Small intestine (tissue), 7 donors: ENCODE results near the gene CAPN9. TPM values are rescaled to one million over a fixed set of nuclear protein-coding genes. Genes with fewer than 3 reads are reported as not detected.

Source experiments
- DNase-seq, 2 donors: peaks; one replicate each; pipeline versions ENCODE4 v3.0.0 to v3.0.0-alpha.2; 2013
- FAIRE-seq: peaks from 2 replicates; lab custom pipeline; 2012; peaks lifted over from hg19 to GRCh38; lab: Jason Lieb, UNC
- H3K27ac ChIP-seq, 3 donors: one replicate each; pipeline ENCODE4 v1.5.1; 2013; ENCODE audit warnings: low read length in 2 of 3, mild to moderate bottlenecking in 2 of 3, control low read depth in 1 of 3, inconsistent platforms in 1 of 3, low read depth in 1 of 3, moderate library complexity in 1 of 3
- H3K27me3 ChIP-seq, 3 donors: one replicate each; pipeline ENCODE4 v1.6.1; 2013; ENCODE audit warnings: low read length in 3 of 3, inconsistent platforms in 1 of 3; ENCODE audit not compliant: control insufficient read depth in 3 of 3, insufficient read depth in 3 of 3
- H3K36me3 ChIP-seq, 3 donors: one replicate each; pipeline ENCODE4 v1.6.1; 2013; ENCODE audit warnings: low read length in 3 of 3, inconsistent platforms in 1 of 3, low read depth in 1 of 3, mild to moderate bottlenecking in 1 of 3, moderate library complexity in 1 of 3; ENCODE audit not compliant: control insufficient read depth in 3 of 3, insufficient read depth in 2 of 3
- H3K4me1 ChIP-seq, 3 donors: one replicate each; pipeline ENCODE4 v1.6.1; 2013; ENCODE audit warnings: low read length in 2 of 3, inconsistent platforms in 1 of 3, low read depth in 1 of 3, mild to moderate bottlenecking in 1 of 3, moderate library complexity in 1 of 3; ENCODE audit not compliant: control insufficient read depth in 3 of 3, insufficient read depth in 2 of 3
- H3K4me3 ChIP-seq, 3 donors: one replicate each; pipeline ENCODE4 v1.5.1; 2013; ENCODE audit warnings: low read length in 3 of 3, control low read depth in 1 of 3, inconsistent platforms in 1 of 3, low read depth in 1 of 3, mild to moderate bottlenecking in 1 of 3, moderate library complexity in 1 of 3
- H3K9me3 ChIP-seq, 2 donors: one replicate each; pipeline ENCODE4 v1.6.1; 2013; ENCODE audit warnings: low read depth in 1 of 2, low read length in 1 of 2; ENCODE audit not compliant: control insufficient read depth in 2 of 2, insufficient read depth in 1 of 2
- WGBS, 3 donors: extraction: QIAGEN DNeasy Blood & Tissue Kit; methylation state at CpG; one replicate each; pipeline ENCODE4 v1.1.7; 2013; 5-methylcytosine and 5-hydroxymethylcytosine counted together
- polyA plus RNA-seq, 4 donors: library from polyadenylated mRNA; stranded (reverse) in 3 of 4; unstranded in 1 of 4; fragments of 200-250 nt in 3 of 4; fragments of 120-200 nt in 1 of 4; gene quantifications; one replicate each; pipeline versions ENCODE4 v1.2.1 to v1.2.3, GENCODE V29; 2013
- donor health status: healthy with polysubstance abuse.
- donor health status: control.
- donor health status: control.
- donor health status: Bipolar disorder and iron deficiency.
- donor health status: healthy.

CAPN9 gene
- polyA plus RNA-seq, 4 donors: 2.6 to 31.1 (median 16.1) TPM

DNA sequence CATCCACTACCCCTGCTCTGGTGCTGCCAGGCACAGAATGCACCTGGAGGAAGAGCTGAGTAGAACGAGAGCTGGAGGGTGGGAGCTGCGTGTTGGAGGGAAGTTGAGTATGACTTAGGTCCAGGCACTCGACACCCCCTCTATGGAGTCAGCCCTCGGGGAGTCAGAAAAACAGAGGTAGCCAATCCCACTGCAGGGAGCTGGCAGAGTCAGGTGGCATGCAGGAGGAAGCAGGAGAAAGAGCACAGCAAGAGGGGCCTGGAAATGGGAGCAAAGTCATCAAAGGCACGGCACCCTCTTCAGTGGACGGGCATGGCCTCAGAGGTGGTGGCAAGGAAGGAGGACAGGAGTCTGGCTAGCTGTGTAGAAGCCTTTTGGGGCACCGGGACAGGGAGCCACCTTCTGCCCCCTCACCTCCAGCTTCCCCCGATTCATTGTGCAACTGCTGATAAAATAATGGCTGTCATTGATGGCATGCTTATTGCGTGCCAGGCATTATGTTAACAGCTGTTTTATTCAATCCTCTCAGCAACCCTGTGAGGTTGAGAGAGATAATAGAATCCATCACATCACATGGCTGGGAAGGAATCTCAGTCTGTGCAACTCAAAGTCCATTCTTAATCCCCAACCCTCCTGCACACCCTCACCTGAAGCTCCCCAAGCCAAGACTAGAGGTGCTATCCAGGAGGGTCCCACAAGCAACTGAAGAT is 79.1 kb downstream of the CAPN9 start:
- Histone ChIP-seq H3K9me3 (no peaks in the 10 kb centered on the region), H3K36me3 (no peaks in the 10 kb centered on the region), H3K4me3 (no peak overlapping the region), H3K4me1 (peaks cover 4 to 33% (median 4%) of the 10 kb centered on the region in 3 donors), H3K27me3 (no peaks in the 10 kb centered on the region), H3K27ac (peak overlapping the region in 1 of 3 donors; percentile 50)
- WGBS, 3 donors: 42 to 74% (median 61%) methylated on average over 9 of the region's 9 CpGs
- FAIRE-seq (no peak), DNase-seq (no peak)

DNA sequence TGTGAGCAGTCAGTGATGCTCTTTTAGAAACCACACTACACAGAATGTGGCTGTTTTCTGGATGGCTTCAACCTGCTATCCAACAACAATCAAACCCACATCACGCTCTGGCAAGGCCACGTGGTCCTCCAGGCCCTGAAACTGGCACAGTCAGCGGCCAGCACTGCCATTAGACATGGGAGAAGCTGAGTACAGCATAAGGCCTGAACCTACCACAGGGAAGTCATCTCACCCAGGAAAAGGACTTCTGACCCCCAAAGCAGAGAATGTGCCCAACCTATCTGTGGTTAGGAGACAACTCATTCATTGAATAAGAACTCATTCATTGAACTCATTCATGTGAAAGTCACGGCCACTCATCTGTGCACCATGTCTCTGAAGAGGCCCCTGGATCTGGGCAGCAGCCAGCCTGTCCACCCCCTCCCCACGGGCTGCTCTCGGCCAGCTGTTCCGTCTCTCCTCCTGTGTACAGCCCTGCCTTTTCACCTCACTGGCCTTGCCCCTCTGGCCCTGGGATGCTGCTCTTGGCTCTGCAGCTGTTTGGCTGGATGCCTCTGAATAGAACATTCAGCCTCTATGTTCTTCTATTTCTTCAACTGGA is 80.0 kb downstream of the CAPN9 start:
- DNase-seq (no peak), FAIRE-seq (no peak)
- H3K27me3 ChIP-seq: peaks cover 0 to 3% (median 0%) of the 10 kb centered on the region in 3 donors
- WGBS, 3 donors: 69 to 82% (median 80%) methylated on average over 7 of the region's 7 CpGs
- no peaks in the 10 kb centered on the region for H3K36me3 ChIP-seq
- peaks cover 4 to 33% (median 4%) of the 10 kb centered on the region in 3 donors for H3K4me1 ChIP-seq
- H3K4me3 ChIP-seq: no peak overlapping the region
- no peak overlapping the region for H3K27ac ChIP-seq
- no peaks in the 10 kb centered on the region for H3K9me3 ChIP-seq

DNA sequence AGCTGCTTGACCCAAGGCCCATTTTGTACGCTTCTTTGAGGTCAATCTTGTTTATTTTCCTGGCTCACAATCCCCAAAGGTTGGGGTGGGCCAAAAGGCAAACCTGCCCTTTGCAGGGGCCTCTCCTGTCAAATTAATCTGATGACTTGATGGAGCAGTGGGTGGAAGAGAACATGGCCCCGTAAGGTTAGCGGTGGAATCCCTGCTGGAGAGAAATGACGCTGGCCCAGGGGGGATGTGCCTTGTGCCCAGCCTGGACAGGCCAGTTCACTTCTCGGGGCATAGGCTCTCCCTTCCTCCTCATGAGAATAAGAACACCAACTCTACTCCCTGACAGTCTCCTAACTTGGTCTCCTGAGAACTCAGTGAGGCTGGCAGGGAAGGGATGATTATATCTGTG is 80.6 kb downstream of the CAPN9 start:
- DNase-seq (no peak), FAIRE-seq (no peak)
- Histone ChIP-seq H3K4me1 (peaks cover 4 to 33% (median 4%) of the 10 kb centered on the region in 3 donors), H3K27ac (no peak overlapping the region), H3K9me3 (no peaks in the 10 kb centered on the region), H3K27me3 (peaks cover 0 to 3% (median 0%) of the 10 kb centered on the region in 3 donors), H3K4me3 (no peak overlapping the region), H3K36me3 (no peaks in the 10 kb centered on the region)
- WGBS, 3 donors: 77 to 91% (median 79%) methylated on average over 5 of the region's 5 CpGs

DNA sequence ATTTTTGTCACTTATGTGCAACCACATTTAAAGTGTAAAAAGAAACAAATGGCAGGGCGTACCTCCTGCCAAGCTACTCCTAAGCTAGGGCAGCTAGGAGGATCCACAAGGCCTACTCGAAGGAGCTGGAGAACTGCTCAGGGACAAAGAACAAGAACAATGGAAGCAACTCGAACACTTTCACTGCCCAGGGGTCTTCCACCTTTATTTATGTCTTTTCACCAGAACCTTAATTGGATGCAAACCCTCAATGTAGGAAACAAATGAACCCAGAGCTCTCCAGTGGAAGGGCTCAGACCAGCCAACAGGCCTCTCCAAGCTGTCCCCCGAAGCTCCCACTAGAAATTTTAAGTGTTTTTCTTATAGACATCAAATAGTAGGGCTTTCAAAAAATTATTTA is 81.2 kb downstream of the CAPN9 start:
- DNase-seq (no peak), FAIRE-seq (no peak)
- Histone ChIP-seq H3K36me3 (no peaks in the 10 kb centered on the region), H3K9me3 (no peaks in the 10 kb centered on the region), H3K4me3 (no peak overlapping the region), H3K4me1 (peaks cover 4 to 30% (median 4%) of the 10 kb centered on the region in 3 donors), H3K27me3 (peaks cover 0 to 3% (median 0%) of the 10 kb centered on the region in 3 donors), H3K27ac (no peak overlapping the region)
- 84 to 89% (median 88%) methylated on average over 4 of the region's 4 CpGs for WGBS, 3 donors

DNA sequence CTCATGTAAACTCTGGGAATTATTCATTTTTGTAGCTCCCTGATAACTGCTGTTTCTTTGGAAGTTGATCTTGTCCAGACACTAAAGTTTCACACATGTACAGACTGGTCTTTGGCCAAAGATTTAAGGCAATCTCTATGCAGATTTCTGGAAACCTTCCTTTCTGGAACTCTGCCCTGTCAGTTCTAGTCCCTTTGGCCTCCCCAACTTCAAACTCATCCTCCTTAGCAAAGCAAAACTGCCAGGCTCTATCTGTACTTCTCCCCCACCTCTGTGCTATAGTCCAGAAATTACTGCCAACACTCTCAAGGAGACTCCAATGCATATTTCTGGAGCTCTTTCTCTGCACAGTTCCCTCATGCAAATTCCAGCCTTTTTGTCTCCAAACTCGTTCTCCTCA is 84.6 kb downstream of the CAPN9 start:
- DNase-seq: peak in 1 of 2 donors; percentile 5
- no peak overlapping the region for H3K27ac ChIP-seq
- H3K27me3 ChIP-seq: peaks cover 0 to 3% (median 0%) of the 10 kb centered on the region in 3 donors
- 28 to 57% (median 44%) methylated on average over 1 of the region's 1 CpG for WGBS, 3 donors
- H3K36me3 ChIP-seq: peaks cover 0 to 1% (median 0%) of the 10 kb centered on the region in 3 donors
- H3K4me1 ChIP-seq: peaks cover 0 to 4% (median 0%) of the 10 kb centered on the region in 3 donors
- no peak for FAIRE-seq
- no peak overlapping the region for H3K4me3 ChIP-seq
- no peaks in the 10 kb centered on the region for H3K9me3 ChIP-seq

DNA sequence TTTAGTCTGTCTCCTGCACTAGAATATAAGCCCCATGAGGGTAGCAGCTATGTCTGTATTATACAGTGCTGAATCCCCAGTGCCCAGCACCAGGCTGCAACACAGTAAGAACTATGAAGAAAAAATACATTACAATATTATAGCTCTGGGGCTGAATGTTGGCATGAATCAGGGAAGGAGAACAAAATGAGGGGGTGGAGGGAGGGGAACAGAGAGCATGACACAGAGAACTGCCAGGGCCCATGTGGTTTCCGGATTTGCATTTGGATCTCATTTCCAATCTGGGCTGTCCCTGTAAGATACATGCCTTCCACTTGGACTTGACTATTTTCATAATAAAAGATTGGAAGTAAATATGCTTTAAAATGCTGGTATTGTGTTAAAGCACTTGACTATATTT is 85.3 kb downstream of the CAPN9 start:
- no peak for DNase-seq
- no peak overlapping the region for H3K4me3 ChIP-seq
- FAIRE-seq: no peak
- peaks cover 0 to 5% (median 0%) of the 10 kb centered on the region in 3 donors for H3K36me3 ChIP-seq
- peaks cover 0 to 3% (median 0%) of the 10 kb centered on the region in 3 donors for H3K27me3 ChIP-seq
- H3K4me1 ChIP-seq: no peaks in the 10 kb centered on the region
- no peak overlapping the region for H3K27ac ChIP-seq
- no peaks in the 10 kb centered on the region for H3K9me3 ChIP-seq
- WGBS, 3 donors: 79 to 87% (median 80%) methylated on average over 1 of the region's 1 CpG

DNA sequence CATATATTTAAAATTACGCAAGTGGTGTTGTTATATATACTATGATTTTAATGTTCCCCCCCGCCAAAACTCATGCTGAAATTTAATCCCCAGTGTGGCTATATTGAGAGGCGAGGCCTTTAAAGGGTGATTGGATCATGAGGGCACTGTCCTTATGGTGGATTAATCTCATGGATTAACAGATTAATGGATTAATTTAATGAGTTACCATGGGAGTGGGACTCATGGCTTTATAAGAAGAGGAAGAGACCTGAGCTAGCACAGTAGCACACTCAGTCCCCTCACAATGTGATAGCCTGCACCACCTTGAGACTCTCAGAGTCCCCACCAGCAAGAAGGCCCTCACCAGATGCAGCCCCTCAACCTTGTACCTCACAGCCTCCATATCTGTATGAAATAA is 86.3 kb downstream of the CAPN9 start:
- 86 to 95% (median 94%) methylated on average over 3 of the region's 3 CpGs for WGBS, 3 donors
- H3K4me3 ChIP-seq: no peak overlapping the region
- no peaks in the 10 kb centered on the region for H3K4me1 ChIP-seq
- no peak for DNase-seq
- FAIRE-seq: no peak
- no peak overlapping the region for H3K27ac ChIP-seq
- H3K9me3 ChIP-seq: no peaks in the 10 kb centered on the region
- peaks cover 0 to 3% (median 0%) of the 10 kb centered on the region in 3 donors for H3K27me3 ChIP-seq
- peaks cover 0 to 10% (median 0%) of the 10 kb centered on the region in 3 donors for H3K36me3 ChIP-seq

DNA sequence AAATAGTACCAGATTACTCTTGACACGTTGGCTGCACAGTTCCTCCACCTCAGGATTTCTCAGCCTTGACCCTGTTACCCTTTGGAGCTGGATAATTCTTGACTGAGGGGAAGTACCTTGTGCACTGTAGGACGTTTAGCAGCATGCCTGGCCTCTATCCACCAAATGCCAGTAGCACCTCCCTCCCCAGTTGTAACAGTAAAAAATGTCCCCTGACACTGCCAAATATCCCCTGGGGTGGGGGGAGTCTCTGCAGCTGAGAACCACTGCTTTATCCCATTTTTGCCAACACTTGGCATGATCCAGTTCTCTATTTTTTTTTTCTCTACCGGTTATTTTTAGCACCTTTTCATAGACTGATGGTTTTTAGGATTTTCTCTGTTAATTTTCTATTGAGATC is 87.1 kb downstream of the CAPN9 start:
- 42 to 52% (median 45%) methylated on average over 3 of the region's 3 CpGs for WGBS, 3 donors
- Histone ChIP-seq H3K36me3 (peaks cover 0 to 18% (median 0%) of the 10 kb centered on the region in 3 donors), H3K4me3 (no peak overlapping the region), H3K27ac (no peak overlapping the region), H3K27me3 (peaks cover 0 to 3% (median 0%) of the 10 kb centered on the region in 3 donors), H3K4me1 (no peaks in the 10 kb centered on the region), H3K9me3 (no peaks in the 10 kb centered on the region)
- no peak for DNase-seq
- no peak for FAIRE-seq
